HFFc6 (cell line): ENCODE results near the gene CERK. TPM values are rescaled to one million over a fixed set of nuclear protein-coding genes. Genes with fewer than 3 reads are reported as not detected.
A peak's percentile ranks its signal among the peaks of the same experiment; 100 is the strongest.
"Not testable (repeated sequence)": the region's sequence is repeated elsewhere in the genome, so short reads cannot be mapped to it uniquely, and the experiment has no call there.

Experiments used
- DNase-seq: peaks from one replicate; pipeline ENCODE4 v3.0.0-alpha.2; 2018
- H3K27ac Mint-ChIP-seq: 2 replicates; pipeline ENCODE4 v1.8.0; 2020; ENCODE audit warnings: mild to moderate bottlenecking, mixed read lengths
- H3K27me3 Mint-ChIP-seq: 2 replicates; pipeline ENCODE4 v1.8.0; 2021; ENCODE audit warnings: mild to moderate bottlenecking, moderate library complexity, mixed read lengths; ENCODE audit not compliant: insufficient read depth
- H3K36me3 Mint-ChIP-seq: 2 replicates; pipeline ENCODE4 v1.8.0; 2021; ENCODE audit warnings: low read depth, mixed read lengths
- H3K4me1 Mint-ChIP-seq: 2 replicates; pipeline ENCODE4 v1.8.0; 2020; ENCODE audit warnings: low read depth, mixed read lengths
- H3K4me3 Mint-ChIP-seq: 2 replicates; pipeline ENCODE4 v1.8.0; 2020; ENCODE audit warnings: mild to moderate bottlenecking, moderate library complexity, mixed read lengths
- H3K9me3 Mint-ChIP-seq: 2 replicates; pipeline ENCODE4 v1.8.0; 2020; ENCODE audit warnings: mild to moderate bottlenecking, mixed read lengths
- CTCF ChIP-seq: fragments of 200-600 bp; sonication (generic); IDR thresholded peaks from 2 replicates; pipeline ENCODE4 v1.5.0; 2021; ENCODE audit warnings: antibody characterized with exemption, mild to moderate bottlenecking
- total RNA-seq, 6 experiments: library from RNA; stranded (reverse); fragmentation: NEBNext Ultra II Directional; extraction: Animal tissue kit (Norgen Biotek cat#: 25700); gene quantifications; 2 replicates in 1 of 6; 3 replicates in 5 of 6; pipeline ENCODE4 v1.2.3, GENCODE V29; 2021

CERK gene
- total RNA-seq, 6 experiments from 2014 or later: 49.1 to 54.8 (median 52.0) TPM

- peaks cover 7% of the 10 kb centered on the region for H3K27me3 Mint-ChIP-seq
- TF ChIP-seq CTCF: no peak
- peak; percentile 22 for DNase-seq
- H3K9me3 Mint-ChIP-seq: peaks cover 7% of the 10 kb centered on the region; the same call in 1 of the 2 replicates
- H3K4me1 Mint-ChIP-seq: peaks cover 17% of the 10 kb centered on the region
- no peak overlapping the region for H3K4me3 Mint-ChIP-seq
- H3K27ac Mint-ChIP-seq: no peak overlapping the region
- H3K36me3 Mint-ChIP-seq: 0 out of 2 replicates have a peak, but pooled peaks cover 7% of the 10 kb centered on the region
Observed at GRCh38 chr22:46638601-46639431, 99.2 kb downstream of the CERK start.

GRCh38 chr22:46637711-46638600, 100.1 kb downstream of the CERK start:
- Mint-ChIP-seq H3K27me3 (peaks cover 5% of the 10 kb centered on the region), H3K9me3 (peaks cover 3% of the 10 kb centered on the region; the same call in 1 of the 2 replicates), H3K4me1 (peaks cover 17% of the 10 kb centered on the region), H3K27ac (no peak overlapping the region), H3K36me3 (0 out of 2 replicates have a peak, but pooled peaks cover 4% of the 10 kb centered on the region), H3K4me3 (no peak overlapping the region)
- DNase-seq: no peak
- no peak for TF ChIP-seq CTCF

GRCh38 chr22:46636221-46637002, 101.6 kb downstream of the CERK start:
- Mint-ChIP-seq H3K9me3 (no peaks in the 10 kb centered on the region), H3K4me3 (no peak overlapping the region), H3K4me1 (peaks cover 7% of the 10 kb centered on the region), H3K27ac (no peak overlapping the region), H3K27me3 (peaks cover 3% of the 10 kb centered on the region), H3K36me3 (no peaks in the 10 kb centered on the region)
- DNase-seq: no peak
- no peak for TF ChIP-seq CTCF

- Mint-ChIP-seq H3K27ac (no peak overlapping the region), H3K4me3 (no peak overlapping the region), H3K9me3 (no peaks in the 10 kb centered on the region), H3K36me3 (no peaks in the 10 kb centered on the region), H3K27me3 (peaks cover 3% of the 10 kb centered on the region), H3K4me1 (peaks cover 6% of the 10 kb centered on the region)
- TF ChIP-seq CTCF: no peak
- DNase-seq: no peak
Observed at GRCh38 chr22:46635756-46636155, 102.3 kb downstream of the CERK start.

- not testable (repeated sequence) for H3K9me3 Mint-ChIP-seq, H3K4me1 Mint-ChIP-seq, H3K27me3 Mint-ChIP-seq, H3K4me3 Mint-ChIP-seq, H3K27ac Mint-ChIP-seq, H3K36me3 Mint-ChIP-seq, DNase-seq
Observed at GRCh38 chr22:46634973-46635685, 102.9 kb downstream of the CERK start.

Other genes starting within 250 kb of the CERK start
- 1 to 10 TPM; 4.7 to 8.2 (median 6.5) TPM for gene CELSR1, start 200.6 kb downstream of the CERK start, total RNA-seq
- 10 to 100 TPM in 3 of 6 experiments, 1 to 10 TPM in 3; 6.8 to 16.3 (median 9.5) TPM for gene GRAMD4, start 117.9 kb downstream of the CERK start, total RNA-seq
- gene TBC1D22A, start 24.4 kb upstream of the CERK start, total RNA-seq: 10 to 100 TPM; 20.4 to 24.1 (median 22.2) TPM